Progenitor cell of endocrine pancreas (in vitro differentiated cells): ENCODE results near the gene FAM89B. TPM values are rescaled to one million over a fixed set of nuclear protein-coding genes. Genes with fewer than 3 reads are reported as not detected.

ENCODE experiments used
- DNase-seq: peaks from one replicate; pipeline ENCODE4 v3.0.0; 2021; ENCODE audit warnings: low spot score; ENCODE audit not compliant: unreplicated experiment
- H3K27ac Mint-ChIP-seq: 2 replicates; pipeline ENCODE4 v1.8.0; 2021; ENCODE audit warnings: mild to moderate bottlenecking, moderate library complexity, mixed read lengths
- H3K27me3 Mint-ChIP-seq: 2 replicates; pipeline ENCODE4 v1.8.0; 2021; ENCODE audit warnings: mixed read lengths
- H3K36me3 Mint-ChIP-seq: 2 replicates; pipeline ENCODE4 v1.8.0; 2022; ENCODE audit warnings: mixed read lengths; ENCODE audit not compliant: insufficient read depth
- H3K4me1 Mint-ChIP-seq: 2 replicates; pipeline ENCODE4 v1.8.0; 2021; ENCODE audit warnings: low read depth, mixed read lengths
- H3K4me3 Mint-ChIP-seq: 2 replicates; pipeline ENCODE4 v1.8.0; 2021; ENCODE audit warnings: low read depth, mild to moderate bottlenecking, moderate library complexity, mixed read lengths
- H3K9me3 Mint-ChIP-seq: 2 replicates; pipeline ENCODE4 v1.8.0; 2021; ENCODE audit warnings: low read depth, mixed read lengths
- CTCF ChIP-seq: fragments of 200-600 bp; sonication (generic); IDR thresholded peaks from one replicate; pipeline ENCODE4 v1.5.0; 2021; ENCODE audit warnings: antibody characterized with exemption, mild to moderate bottlenecking; ENCODE audit not compliant: unreplicated experiment
- total RNA-seq: library from RNA; stranded (reverse); gene quantifications from 2 replicates; pipeline ENCODE4 v1.2.1, GENCODE V29; 2021

The FAM89B gene
- total RNA-seq, 1 donor from 2014 or later, result 65.0 TPM

- Mint-ChIP-seq H3K4me3 (no peak overlapping the region), H3K4me1 (no peaks in the 10 kb centered on the region), H3K27me3 (peaks cover 9% of the 10 kb centered on the region), H3K27ac (no peak overlapping the region), H3K36me3 (peaks cover 27% of the 10 kb centered on the region), H3K9me3 (no peaks in the 10 kb centered on the region)
- no peak for DNase-seq
- no peak for TF ChIP-seq CTCF
Measured at GRCh38 chr11:65532388-65533064, 39.8 kb upstream of the FAM89B start.

- H3K9me3 Mint-ChIP-seq, result no peaks in the 10 kb centered on the region
- TF ChIP-seq CTCF, result no peak
- no peaks in the 10 kb centered on the region for H3K4me1 Mint-ChIP-seq
- no peak overlapping the region for H3K27ac Mint-ChIP-seq
- peaks cover 22% of the 10 kb centered on the region for H3K27me3 Mint-ChIP-seq
- no peak for DNase-seq
- H3K36me3 Mint-ChIP-seq, result peaks cover 26% of the 10 kb centered on the region
- H3K4me3 Mint-ChIP-seq, result no peak overlapping the region
Measured at GRCh38 chr11:65535102-65535501, 37.2 kb upstream of the FAM89B start.

- Mint-ChIP-seq H3K27ac (no peak overlapping the region), H3K27me3 (peaks cover 28% of the 10 kb centered on the region), H3K4me1 (peaks cover 2% of the 10 kb centered on the region), H3K36me3 (peaks cover 20% of the 10 kb centered on the region), H3K4me3 (no peak overlapping the region), H3K9me3 (no peaks in the 10 kb centered on the region)
- no peak for DNase-seq
- TF ChIP-seq CTCF, result no peak
Measured at GRCh38 chr11:65536412-65537295, 35.7 kb upstream of the FAM89B start.

- DNase-seq, result no peak
- Mint-ChIP-seq H3K9me3 (no peaks in the 10 kb centered on the region), H3K27ac (no peak overlapping the region), H3K27me3 (peaks cover 32% of the 10 kb centered on the region), H3K4me3 (no peak overlapping the region), H3K4me1 (peaks cover 2% of the 10 kb centered on the region), H3K36me3 (peaks cover 20% of the 10 kb centered on the region)
- no peak for TF ChIP-seq CTCF
Measured at GRCh38 chr11:65537296-65537597, 35.1 kb upstream of the FAM89B start.

GRCh38 chr11:65537620-65538231 is 34.6 kb upstream of the FAM89B start:
- peaks cover 2% of the 10 kb centered on the region for H3K4me1 Mint-ChIP-seq
- H3K36me3 Mint-ChIP-seq, result peaks cover 22% of the 10 kb centered on the region
- H3K27ac Mint-ChIP-seq, result no peak overlapping the region
- H3K27me3 Mint-ChIP-seq, result peaks cover 34% of the 10 kb centered on the region
- DNase-seq, result no peak
- no peaks in the 10 kb centered on the region for H3K9me3 Mint-ChIP-seq
- H3K4me3 Mint-ChIP-seq, result no peak overlapping the region
- no peak for TF ChIP-seq CTCF
